HEK293T (cell line): Measurements from ENCODE around the gene C1orf56.

ENCODE experiments used
- CTCF ChIA-PET: fragments of 350-600 bp; formaldehyde crosslinking; extraction: SDS; loops from one replicate; lab custom pipeline; 2021; ENCODE audit warnings: antibody characterized with exemption, inconsistent platforms; lab: Yijun Ruan, JAX
- POLR2A ChIA-PET: fragments of 350-600 bp; formaldehyde crosslinking; extraction: SDS; loops from one replicate; lab custom pipeline; 2020; ENCODE audit warnings: antibody characterized with exemption, inconsistent platforms; lab: Yijun Ruan, JAX
- DNase-seq: peaks from one replicate; pipeline ENCODE4 v3.0.0; 2012; ENCODE audit warnings: mixed read lengths; ENCODE audit errors: extremely low spot score
- ARNT ChIP-seq: fragments of 450-650 bp; IDR thresholded peaks from 2 replicates; pipeline ENCODE4 v1.6.1; 2017; ENCODE audit warnings: mild to moderate bottlenecking
- BHLHE40 ChIP-seq: fragments of 450-650 bp; IDR thresholded peaks from 2 replicates; pipeline ENCODE4 v1.6.1; 2016; ENCODE audit warnings: mild to moderate bottlenecking, moderate library complexity, borderline replicate concordance
- CTBP1 ChIP-seq: fragments of 450-650 bp; IDR thresholded peaks from 2 replicates; pipeline ENCODE4 v1.6.1; 2016; ENCODE audit warnings: borderline replicate concordance
- ELF4 ChIP-seq: fragments of 450-650 bp; IDR thresholded peaks from 2 replicates; pipeline ENCODE4 v1.6.1; 2017; ENCODE audit warnings: antibody characterized with exemption
- FOXA1 ChIP-seq: fragments of 450-650 bp; IDR thresholded peaks from 2 replicates; pipeline ENCODE4 v1.6.1; 2016; ENCODE audit warnings: mild to moderate bottlenecking
- FOXK2 ChIP-seq: fragments of 450-650 bp; IDR thresholded peaks from 2 replicates; pipeline ENCODE4 v1.6.1; 2016; ENCODE audit warnings: mild to moderate bottlenecking
- FOXM1 ChIP-seq: fragments of 450-650 bp; IDR thresholded peaks from 2 replicates; pipeline ENCODE4 v1.6.1; 2017; ENCODE audit warnings: mild to moderate bottlenecking, borderline replicate concordance
- HDGF ChIP-seq: fragments of 450-650 bp; IDR thresholded peaks from 2 replicates; pipeline ENCODE4 v1.6.1; 2017; ENCODE audit warnings: antibody characterized with exemption, borderline replicate concordance
- L3MBTL2 ChIP-seq: fragments of 450-650 bp; conservative IDR thresholded peaks from 2 replicates; pipeline ENCODE4 v1.6.1; 2016; ENCODE audit warnings: mild to moderate bottlenecking
- LEF1 ChIP-seq: fragments of 450-650 bp; IDR thresholded peaks from 2 replicates; pipeline ENCODE4 v1.6.1; 2017; ENCODE audit warnings: mild to moderate bottlenecking, borderline replicate concordance
- NFRKB ChIP-seq: fragments of 450-650 bp; IDR thresholded peaks from 2 replicates; pipeline ENCODE4 v1.6.1; 2016; ENCODE audit warnings: mild to moderate bottlenecking, moderate library complexity
- PKNOX1 ChIP-seq: fragments of 450-650 bp; IDR thresholded peaks from 2 replicates; pipeline ENCODE4 v1.6.1; 2016
- SP1 ChIP-seq: fragments of 450-650 bp; IDR thresholded peaks from 2 replicates; pipeline ENCODE4 v1.6.1; 2017
- SUZ12 ChIP-seq: fragments of 450-650 bp; IDR thresholded peaks from 2 replicates; pipeline ENCODE4 v1.6.1; 2016; ENCODE audit warnings: mild to moderate bottlenecking
- TARDBP ChIP-seq: fragments of 450-650 bp; IDR thresholded peaks from 2 replicates; pipeline ENCODE4 v1.6.1; 2016
- ZNF384 ChIP-seq: fragments of 450-650 bp; IDR thresholded peaks from 2 replicates; pipeline ENCODE4 v1.6.1; 2016

C1orf56 gene

GRCh38 chr1:151049458-151049857 lies 1.9 kb downstream of the C1orf56 start:
- POLR2A ChIA-PET = interaction anchor here (1.3 to 6.4 kb wide), 3 partner anchors 11 to 22 kb away, joined by 3 to 53 read pairs (median 7); partner anchors contain the start of genes CDC42SE1, GABPB2 and MLLT11
- DNase-seq = no peak
- CTCF ChIA-PET = interaction anchor here (0.8 kb wide), 1 partner anchor 23 kb away, joined by 3 read pairs; no protein-coding TSS in a partner anchor
- TF ChIP-seq LEF1 (no peak), SUZ12 (no peak), ARNT (no peak), FOXA1 (no peak), ELF4 (no peak), ZNF384 (no peak), SP1 (no peak), PKNOX1 (no peak), TARDBP (no peak), HDGF (no peak), NFRKB (no peak), BHLHE40 (no peak), CTBP1 (no peak), L3MBTL2 (no peak), FOXK2 (no peak), FOXM1 (no peak)

GRCh38 chr1:151050051-151050688 lies 2.6 kb downstream of the C1orf56 start:
- DNase-seq = no peak
- POLR2A ChIA-PET = interaction anchor here (1.3 to 6.4 kb wide), 3 partner anchors 10 to 23 kb away, joined by 3 to 53 read pairs (median 7); partner anchors contain the start of genes CDC42SE1, GABPB2 and MLLT11
- TF ChIP-seq ELF4 (no peak), SUZ12 (no peak), ZNF384 (no peak), SP1 (no peak), LEF1 (no peak), NFRKB (no peak), CTBP1 (no peak), FOXM1 (no peak), FOXK2 (no peak), L3MBTL2 (no peak)
- CTCF ChIA-PET = interaction anchor here (0.6 kb wide), 1 partner anchor 56 kb away, joined by 5 read pairs; no protein-coding TSS in a partner anchor

GRCh38 chr1:151051356-151052009 lies 3.9 kb downstream of the C1orf56 start:
- no peak for DNase-seq
- ChIA-PET POLR2A (interaction anchor here (6.4 kb wide), 1 partner anchor 9 kb away, joined by 53 read pairs; the partner anchor contains the start of genes CDC42SE1 and MLLT11), CTCF (interaction anchor here (0.5 to 0.6 kb wide), 2 partner anchors 18 to 27 kb away, joined by 3 read pairs; no protein-coding TSS in a partner anchor)
- TF ChIP-seq L3MBTL2 (no peak), HDGF (no peak), PKNOX1 (no peak), ELF4 (no peak), FOXM1 (no peak), ARNT (no peak), SP1 (no peak), ZNF384 (0 out of 2 replicates have a peak, but pooled peaks have one; percentile 25)

- POLR2A ChIA-PET = no interaction called here
Observed at GRCh38 chr1:151054971-151055547, 7.5 kb downstream of the C1orf56 start.

More at GRCh38 chr1:151054971-151055547, 7.5 kb downstream of the C1orf56 start:
- CTCF ChIA-PET = interaction anchor here (0.6 kb wide), 1 partner anchor 201 kb away, joined by 6 read pairs; no protein-coding TSS in a partner anchor
- DNase-seq = no peak
- TF ChIP-seq FOXM1 (no peak), ARNT (no peak), BHLHE40 (no peak), HDGF (no peak), FOXA1 (no peak), SP1 (no peak), NFRKB (no peak), PKNOX1 (no peak), ELF4 (no peak), ZNF384 (no peak), FOXK2 (no peak), TARDBP (no peak), L3MBTL2 (no peak), CTBP1 (no peak), LEF1 (no peak), SUZ12 (no peak)
